K562 (cell line): ENCODE data around the gene UGT3A2.

Experiments used
- CBFA2T2 ChIP-seq: fragments of 450-650 bp; conservative IDR thresholded peaks from 2 replicates; pipeline ENCODE4 v1.6.1; 2017; ENCODE audit warnings: mild to moderate bottlenecking
- GABPA ChIP-seq: fragments of 200-800 bp; sonication (Bioruptor generic); conservative IDR thresholded peaks from 2 replicates; pipeline ENCODE4 v1.6.1; 2016; ENCODE audit warnings: low read depth, missing genetic modification characterization, missing compliant biosample characterization
- NCOA6 ChIP-seq: fragments of 450-650 bp; IDR thresholded peaks from 2 replicates; pipeline ENCODE4 v1.6.1; 2017; ENCODE audit warnings: mild to moderate bottlenecking
- RAD21 ChIP-seq, 2 experiments: fragments of 250-450 bp in 1 of 2; fragments of 450-650 bp in 1 of 2; sonication (Bioruptor Pico) in 1 of 2; formaldehyde crosslinking in 1 of 2; IDR thresholded peaks in 1 of 2; conservative IDR thresholded peaks in 1 of 2; 2 replicates each; pipeline versions ENCODE4 v1.4.0 to v1.8.0; 2020 to 2022; ENCODE audit warnings: mild to moderate bottlenecking in 2 of 2, moderate library complexity in 1 of 2
- SIN3A ChIP-seq, 2 experiments: fragments of 150-350 bp in 1 of 2; IDR thresholded peaks; 2 replicates each; pipeline ENCODE4 v1.6.1; 2011 to 2016; ENCODE audit warnings: borderline replicate concordance in 2 of 2, low read depth in 2 of 2, low read length in 2 of 2, mild to moderate bottlenecking in 2 of 2, moderate library complexity in 2 of 2; ENCODE audit not compliant: control insufficient read depth in 1 of 2
- TF ChIP-seq, protein P1 (sequence below): sonication (generic); formaldehyde crosslinking; IDR thresholded peaks from 2 replicates; pipeline ENCODE4 v1.8.0; 2023; ENCODE audit warnings: mild to moderate bottlenecking, missing genetic modification reagents
- TF ChIP-seq, protein P2 (sequence below), 2 experiments: fragments of 450-650 bp; formaldehyde crosslinking in 1 of 2; IDR thresholded peaks; 2 replicates each; pipeline versions ENCODE4 v1.4.0 to v1.6.1; 2014 to 2020; ENCODE audit warnings: mild to moderate bottlenecking in 2 of 2, borderline replicate concordance in 1 of 2, low read depth in 1 of 2

DNA sequence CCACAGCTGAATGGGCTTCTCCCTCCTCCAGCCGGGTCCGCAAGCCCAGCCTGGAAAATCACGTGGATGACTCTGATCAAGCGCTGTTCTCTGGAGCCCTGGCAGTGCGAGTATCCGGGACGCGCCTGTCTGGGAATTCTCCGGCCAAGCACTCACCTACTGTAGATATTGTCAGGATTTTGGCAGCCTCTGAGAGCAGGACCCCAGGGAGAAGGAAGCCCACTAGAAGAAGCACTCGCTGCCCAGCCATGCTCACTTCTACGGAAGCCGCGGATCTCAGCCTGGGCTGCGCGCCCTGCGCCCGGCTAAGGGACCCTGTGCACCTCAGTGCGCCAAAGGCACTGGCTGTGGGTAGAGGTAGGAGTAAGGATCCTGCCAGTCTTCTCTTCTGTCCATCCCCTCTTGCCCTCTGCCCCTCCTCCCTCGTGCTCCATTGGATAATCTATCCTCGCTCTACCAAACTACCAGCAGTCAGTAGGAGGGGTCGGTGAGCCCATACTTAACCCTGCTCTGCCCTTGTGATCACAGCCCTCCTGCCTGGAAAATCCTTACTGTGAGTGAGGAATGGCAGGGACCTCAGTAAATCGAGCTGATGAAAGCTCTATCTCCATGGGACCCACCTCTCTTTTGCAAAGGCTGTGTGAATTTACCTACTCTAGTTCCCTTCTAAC is at the start of gene UGT3A2:
- TF ChIP-seq, protein P1, sequence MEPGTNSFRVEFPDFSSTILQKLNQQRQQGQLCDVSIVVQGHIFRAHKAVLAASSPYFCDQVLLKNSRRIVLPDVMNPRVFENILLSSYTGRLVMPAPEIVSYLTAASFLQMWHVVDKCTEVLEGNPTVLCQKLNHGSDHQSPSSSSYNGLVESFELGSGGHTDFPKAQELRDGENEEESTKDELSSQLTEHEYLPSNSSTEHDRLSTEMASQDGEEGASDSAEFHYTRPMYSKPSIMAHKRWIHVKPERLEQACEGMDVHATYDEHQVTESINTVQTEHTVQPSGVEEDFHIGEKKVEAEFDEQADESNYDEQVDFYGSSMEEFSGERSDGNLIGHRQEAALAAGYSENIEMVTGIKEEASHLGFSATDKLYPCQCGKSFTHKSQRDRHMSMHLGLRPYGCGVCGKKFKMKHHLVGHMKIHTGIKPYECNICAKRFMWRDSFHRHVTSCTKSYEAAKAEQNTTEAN (CRISPR knock-in tag), result no peak
- no peak for TF ChIP-seq GABPA (tag)
- TF ChIP-seq SIN3A (IDR thresholded peaks at IDR 0.05; ENCODE audit: borderline replicate concordance in 2 of 2, control insufficient read depth in 1 of 2, low read depth in 2 of 2, low read length in 2 of 2), result no peak
- TF ChIP-seq RAD21 (CRISPR knock-in tag; conservative IDR thresholded peaks at IDR 0.05 in 1 of 2, IDR thresholded peaks at IDR 0.05 in 1 of 2), result no peak
- TF ChIP-seq, protein P2, sequence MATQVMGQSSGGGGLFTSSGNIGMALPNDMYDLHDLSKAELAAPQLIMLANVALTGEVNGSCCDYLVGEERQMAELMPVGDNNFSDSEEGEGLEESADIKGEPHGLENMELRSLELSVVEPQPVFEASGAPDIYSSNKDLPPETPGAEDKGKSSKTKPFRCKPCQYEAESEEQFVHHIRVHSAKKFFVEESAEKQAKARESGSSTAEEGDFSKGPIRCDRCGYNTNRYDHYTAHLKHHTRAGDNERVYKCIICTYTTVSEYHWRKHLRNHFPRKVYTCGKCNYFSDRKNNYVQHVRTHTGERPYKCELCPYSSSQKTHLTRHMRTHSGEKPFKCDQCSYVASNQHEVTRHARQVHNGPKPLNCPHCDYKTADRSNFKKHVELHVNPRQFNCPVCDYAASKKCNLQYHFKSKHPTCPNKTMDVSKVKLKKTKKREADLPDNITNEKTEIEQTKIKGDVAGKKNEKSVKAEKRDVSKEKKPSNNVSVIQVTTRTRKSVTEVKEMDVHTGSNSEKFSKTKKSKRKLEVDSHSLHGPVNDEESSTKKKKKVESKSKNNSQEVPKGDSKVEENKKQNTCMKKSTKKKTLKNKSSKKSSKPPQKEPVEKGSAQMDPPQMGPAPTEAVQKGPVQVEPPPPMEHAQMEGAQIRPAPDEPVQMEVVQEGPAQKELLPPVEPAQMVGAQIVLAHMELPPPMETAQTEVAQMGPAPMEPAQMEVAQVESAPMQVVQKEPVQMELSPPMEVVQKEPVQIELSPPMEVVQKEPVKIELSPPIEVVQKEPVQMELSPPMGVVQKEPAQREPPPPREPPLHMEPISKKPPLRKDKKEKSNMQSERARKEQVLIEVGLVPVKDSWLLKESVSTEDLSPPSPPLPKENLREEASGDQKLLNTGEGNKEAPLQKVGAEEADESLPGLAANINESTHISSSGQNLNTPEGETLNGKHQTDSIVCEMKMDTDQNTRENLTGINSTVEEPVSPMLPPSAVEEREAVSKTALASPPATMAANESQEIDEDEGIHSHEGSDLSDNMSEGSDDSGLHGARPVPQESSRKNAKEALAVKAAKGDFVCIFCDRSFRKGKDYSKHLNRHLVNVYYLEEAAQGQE (IDR thresholded peaks at IDR 0.05; ENCODE audit: borderline replicate concordance), result no peak
- TF ChIP-seq, protein P2 (CRISPR knock-in tag; IDR thresholded peaks at IDR 0.05; ENCODE audit: low read depth), result no peak
- no peak for TF ChIP-seq NCOA6
- TF ChIP-seq CBFA2T2, result no peak
